CD4-positive, alpha-beta T cell treated with Interleukin-17A for 1 hour (primary cell): ENCODE data around the gene FBXO7.
A peak's percentile ranks its signal among the peaks of the same experiment; 100 is the strongest.
"Not testable (repeated sequence)": the region's sequence is repeated elsewhere in the genome, so short reads cannot be mapped to it uniquely, and the experiment has no call there.

Experiments used
- DNase-seq: peaks from one replicate; pipeline ENCODE4 v3.0.0-alpha.2; 2020

The FBXO7 gene

DNA sequence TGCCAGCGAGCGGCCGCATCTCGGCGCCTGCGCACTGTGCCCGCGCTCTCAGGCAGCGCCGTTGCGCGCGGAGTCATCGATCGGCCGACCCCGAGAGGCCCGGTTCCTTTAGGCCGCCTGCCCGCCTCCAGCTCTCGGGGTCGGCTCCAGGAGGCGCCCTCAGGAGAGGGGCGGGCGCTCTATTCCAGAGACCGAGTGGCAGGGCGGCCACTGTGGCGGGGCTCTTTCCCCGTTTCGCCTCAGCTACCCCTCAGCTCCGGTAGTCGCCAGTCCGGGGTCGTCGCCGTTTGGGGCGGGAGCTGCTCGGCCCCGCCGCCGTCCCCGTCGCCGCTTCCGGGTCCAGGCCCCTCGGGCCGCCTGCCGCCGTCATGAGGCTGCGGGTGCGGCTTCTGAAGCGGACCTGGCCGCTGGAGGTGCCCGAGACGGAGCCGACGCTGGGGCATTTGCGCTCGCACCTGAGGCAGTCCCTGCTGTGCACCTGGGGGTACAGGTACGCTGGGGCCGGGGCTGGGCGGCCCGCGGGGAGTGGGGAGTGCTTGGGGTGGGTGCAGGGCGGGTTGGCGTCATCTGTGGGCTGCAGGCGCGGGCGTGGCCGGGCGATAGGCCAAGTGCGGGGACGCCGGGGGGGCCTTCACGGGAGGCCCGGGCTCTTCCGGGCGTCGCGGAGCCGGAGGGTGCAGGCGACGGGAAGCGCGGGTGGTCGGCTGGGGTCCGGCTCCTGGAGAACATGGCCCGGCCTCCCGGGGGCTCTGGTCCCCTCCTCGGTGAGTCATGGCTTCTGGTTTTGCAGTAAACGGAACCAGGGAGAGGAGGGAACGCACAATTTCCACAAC is at the start of gene FBXO7:
FBXO7 (plus strand) TSS at position 177 of the 833 bp plus-strand sequence; CDS start at position 369, 192 bp downstream.
- peak; percentile 86 for DNase-seq

DNA sequence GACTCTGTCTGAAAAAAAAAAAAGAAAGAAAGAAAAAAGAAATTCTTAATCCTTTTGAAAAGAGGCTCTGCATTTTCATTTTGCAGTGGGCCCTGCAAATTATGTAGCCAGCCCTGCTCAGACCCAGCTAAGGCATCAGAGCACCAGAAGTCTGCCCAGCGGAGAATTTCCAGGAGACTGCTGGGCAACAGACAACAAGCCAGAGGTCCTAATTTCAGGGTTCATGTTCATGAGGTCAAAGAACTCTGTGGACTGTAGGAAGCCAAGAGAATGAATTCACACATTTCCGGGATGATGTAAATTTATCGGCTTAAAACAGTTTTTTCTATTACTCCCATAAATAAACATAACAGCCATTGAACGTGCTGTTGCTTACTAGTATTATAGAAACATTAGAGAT is 47.7 kb upstream of the FBXO7 start:
- no peak for DNase-seq

DNA sequence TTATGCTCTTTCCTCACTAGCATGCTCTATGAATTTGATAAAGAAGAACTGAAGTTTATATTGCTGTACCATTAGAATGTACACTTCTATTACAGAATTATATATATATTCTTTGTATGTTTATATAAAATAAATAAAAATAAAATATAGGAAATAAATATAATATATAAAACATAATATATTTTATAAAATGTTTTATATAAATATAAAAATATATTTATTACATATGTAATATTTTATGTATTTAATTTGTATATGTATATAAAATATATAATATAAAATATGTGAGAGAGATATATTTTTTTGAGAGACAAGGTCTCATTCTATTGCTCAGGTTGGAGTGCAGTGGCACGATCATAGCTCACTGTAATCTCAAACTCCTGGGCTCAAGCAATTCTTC is 44.3 kb upstream of the FBXO7 start:
- no peak for DNase-seq

DNA sequence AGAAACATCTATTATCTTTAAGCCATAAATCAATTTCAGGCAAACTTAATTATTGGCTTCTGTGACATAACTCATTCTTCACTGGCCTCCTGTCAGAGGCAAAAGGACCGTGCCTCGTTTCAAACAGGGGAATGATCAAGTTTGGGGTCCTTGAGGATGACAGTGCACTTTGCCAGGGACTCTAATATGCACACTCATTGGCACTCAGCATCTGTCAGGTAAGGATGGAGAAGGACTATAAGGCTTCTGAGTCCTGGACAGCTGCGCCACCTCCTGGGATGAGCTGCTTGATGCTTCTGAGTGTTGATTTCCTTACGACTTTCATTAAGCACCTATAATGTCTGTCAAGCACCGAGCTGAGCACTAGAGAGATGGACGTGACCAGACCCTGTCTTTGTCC is 30.5 kb upstream of the FBXO7 start:
- DNase-seq = peak; percentile 2

DNA sequence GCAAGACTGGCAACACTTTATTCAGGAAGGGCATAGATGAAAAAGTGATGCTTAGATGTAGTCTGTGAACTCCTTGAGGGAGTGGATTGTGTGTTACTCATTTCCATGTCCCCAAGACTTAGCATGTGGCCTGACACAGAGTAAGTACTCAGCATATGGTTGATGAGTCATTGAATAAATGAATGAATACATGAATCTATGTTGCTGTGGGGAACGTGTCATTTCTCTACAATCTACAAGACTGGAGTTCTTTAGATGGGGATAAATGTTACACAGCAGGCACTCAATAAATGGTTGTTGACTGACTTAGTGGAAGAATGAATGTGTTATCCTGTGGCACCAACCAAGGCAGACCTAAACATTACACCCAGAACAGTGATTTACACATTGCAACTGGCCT is 28.3 kb upstream of the FBXO7 start:
- no peak for DNase-seq

DNA sequence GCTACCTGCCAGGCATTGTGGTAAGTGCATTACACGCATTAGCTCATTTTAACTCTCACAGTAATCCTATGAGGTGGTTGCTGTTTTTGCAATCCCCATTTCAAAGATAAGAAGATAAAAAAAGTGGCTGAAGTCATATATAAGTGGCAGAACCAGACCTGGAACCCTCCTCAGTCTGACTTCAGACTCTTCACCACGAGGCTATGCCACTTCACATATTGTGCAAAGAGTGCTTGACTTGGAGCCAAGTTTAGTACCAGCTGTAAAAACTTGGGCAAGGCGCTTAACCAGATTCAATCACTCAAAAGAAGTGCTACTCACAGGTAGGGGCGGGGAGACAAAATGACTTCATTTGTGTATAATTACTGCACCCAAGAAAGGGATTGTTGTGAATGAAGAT is 25.6 kb upstream of the FBXO7 start:
- DNase-seq = no peak

DNA sequence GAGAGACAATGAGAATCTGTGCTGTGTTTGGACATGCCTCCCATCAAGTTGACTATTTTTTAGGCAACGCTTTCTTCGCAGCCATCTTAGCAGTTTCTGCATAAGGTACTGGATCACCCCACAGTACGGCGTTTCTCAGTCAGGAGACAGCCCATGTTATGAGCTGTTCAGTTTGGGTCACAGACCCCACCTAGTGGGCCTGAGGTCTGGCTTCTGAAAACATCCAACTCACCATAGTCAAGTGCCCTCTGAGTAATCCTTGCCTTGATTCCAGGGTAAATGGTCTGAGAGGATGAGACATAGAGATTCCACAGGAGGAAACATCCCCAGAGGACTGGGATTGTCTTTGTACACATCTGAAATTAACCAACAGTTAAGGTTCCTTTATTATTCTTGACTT is 17.6 kb upstream of the FBXO7 start:
- DNase-seq = no peak

DNA sequence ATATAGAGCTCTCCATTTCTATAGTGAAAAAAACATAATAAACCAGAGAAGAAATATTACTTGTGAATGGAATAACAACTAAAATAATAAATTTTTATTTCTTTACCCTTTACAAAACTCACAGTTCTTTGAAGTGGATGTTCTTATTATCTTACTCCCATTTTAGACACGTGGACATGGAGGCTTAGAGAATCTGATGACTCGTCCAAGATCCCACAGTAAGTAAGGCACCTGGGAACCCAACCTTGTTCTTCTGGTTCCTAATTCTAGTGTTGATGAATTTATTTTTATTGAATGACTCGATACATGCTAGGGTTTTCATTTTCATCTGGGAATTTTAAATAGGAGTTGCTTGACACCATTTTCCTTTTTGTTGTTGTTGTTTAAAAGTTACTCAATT is 12.2 kb upstream of the FBXO7 start:
- no peak for DNase-seq

DNA sequence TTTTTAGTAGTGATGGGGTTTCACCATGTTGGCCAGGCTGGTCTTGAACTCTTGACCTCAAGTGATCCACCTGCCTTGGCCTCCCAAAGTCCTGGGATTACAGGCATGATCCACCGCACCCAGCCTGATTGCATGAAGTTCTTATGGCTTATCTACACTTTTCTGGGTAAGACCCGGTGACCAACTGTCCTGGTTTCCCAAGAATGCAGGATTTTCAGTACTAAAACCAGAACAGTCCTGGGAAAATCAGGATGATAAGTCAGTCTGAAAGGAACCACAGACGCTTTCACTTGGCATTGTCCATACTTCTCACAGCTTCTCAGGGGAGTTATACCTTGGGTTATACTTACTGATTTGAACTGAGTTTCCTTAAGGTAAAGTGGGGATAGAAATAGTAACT is 8.9 kb upstream of the FBXO7 start:
- no peak for DNase-seq

DNA sequence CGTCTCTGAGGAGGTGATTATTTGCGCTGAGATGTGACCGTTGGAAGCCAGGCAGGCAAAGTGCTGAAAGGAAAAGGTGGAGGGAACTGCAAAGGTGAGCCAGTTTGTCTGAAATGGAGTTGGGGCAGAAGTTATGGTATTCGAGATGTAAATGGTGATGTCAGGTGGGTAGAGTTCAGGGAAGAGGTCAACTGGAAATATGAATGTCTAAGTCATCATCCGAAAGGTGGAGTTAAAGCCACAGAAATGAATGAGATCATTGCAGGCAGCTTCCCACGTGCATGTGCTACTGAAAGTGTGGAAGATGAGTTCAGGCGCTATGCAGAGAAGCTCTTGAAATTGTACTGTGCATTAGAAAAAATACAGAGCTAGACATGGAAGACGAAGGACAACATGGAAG is 8.1 kb upstream of the FBXO7 start:
- no peak for DNase-seq

DNA sequence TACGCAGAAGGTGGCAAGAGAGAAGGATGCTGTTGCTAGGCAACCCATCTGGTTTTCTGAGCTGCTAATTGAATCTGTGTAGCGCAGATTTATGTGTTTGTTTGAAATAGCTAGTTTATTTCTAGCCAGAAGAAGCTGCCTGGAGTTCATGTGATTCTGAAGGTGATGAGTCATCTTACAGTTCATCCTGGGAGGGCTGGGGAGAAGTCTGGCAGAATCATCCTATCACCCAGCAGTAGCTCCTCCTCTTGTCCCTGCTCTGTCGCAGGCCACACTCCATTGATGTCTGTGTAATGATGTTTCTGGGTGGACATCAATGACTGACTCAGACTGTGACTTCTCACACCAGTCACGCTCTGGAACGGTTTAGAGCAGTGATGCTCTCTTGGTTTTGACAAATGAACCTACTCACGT is 4.8 kb upstream of the FBXO7 start:
- DNase-seq = no peak

DNA sequence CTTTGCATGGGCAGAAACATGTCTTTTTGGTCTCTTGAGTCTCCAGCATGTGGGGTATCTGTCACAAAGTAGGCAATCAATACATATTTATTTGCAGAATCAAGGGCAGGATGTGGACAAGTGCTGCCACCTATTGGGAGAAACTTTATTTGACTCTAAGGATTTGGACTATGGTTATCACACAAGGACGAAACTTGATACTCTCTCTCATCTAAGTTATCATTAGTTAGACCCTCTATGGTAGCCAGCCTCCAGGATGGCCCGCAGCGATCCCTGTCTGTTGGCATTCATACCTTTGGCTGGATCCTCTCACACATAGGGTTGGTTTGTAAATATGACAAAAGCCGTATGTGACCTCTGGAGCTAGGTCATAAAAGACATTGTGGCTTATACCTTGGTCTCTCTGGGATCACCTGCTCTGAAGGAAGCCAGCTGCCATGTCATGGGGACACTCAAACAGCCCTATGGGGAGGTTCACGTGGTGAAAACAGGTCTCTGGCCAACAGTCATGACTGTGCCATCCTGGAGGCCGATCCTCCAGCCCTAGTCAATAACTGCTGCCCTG is 1.1 kb upstream of the FBXO7 start:
- peak; percentile 82 for DNase-seq

DNA sequence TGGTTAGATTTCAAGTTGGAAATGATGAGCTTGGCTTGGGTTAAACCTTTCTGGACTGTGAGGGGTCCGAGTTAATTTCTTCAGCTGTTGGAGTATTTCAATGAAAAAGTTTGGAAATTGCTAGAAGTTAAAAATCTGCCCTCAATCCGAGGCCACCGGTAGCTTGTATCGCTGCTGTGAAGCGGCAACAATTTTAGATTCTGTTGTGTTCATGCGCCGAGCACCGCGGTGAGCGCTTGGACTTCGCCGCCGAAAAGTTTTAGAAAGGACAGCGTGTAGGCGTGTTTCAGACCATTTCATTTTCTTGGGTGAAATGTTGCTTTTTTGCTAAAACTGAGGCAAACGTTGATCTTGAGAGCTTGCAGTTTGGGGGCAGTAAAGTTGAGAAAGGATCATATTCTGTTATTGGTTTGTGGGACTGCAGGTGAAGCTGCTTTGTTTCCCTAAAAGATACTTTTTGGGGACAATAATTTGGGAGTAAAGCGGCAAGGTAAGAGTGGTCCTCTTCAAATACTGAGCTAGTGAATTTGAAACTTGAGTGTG is 928 bp downstream of the FBXO7 start:
- peak; percentile 40 for DNase-seq

DNA sequence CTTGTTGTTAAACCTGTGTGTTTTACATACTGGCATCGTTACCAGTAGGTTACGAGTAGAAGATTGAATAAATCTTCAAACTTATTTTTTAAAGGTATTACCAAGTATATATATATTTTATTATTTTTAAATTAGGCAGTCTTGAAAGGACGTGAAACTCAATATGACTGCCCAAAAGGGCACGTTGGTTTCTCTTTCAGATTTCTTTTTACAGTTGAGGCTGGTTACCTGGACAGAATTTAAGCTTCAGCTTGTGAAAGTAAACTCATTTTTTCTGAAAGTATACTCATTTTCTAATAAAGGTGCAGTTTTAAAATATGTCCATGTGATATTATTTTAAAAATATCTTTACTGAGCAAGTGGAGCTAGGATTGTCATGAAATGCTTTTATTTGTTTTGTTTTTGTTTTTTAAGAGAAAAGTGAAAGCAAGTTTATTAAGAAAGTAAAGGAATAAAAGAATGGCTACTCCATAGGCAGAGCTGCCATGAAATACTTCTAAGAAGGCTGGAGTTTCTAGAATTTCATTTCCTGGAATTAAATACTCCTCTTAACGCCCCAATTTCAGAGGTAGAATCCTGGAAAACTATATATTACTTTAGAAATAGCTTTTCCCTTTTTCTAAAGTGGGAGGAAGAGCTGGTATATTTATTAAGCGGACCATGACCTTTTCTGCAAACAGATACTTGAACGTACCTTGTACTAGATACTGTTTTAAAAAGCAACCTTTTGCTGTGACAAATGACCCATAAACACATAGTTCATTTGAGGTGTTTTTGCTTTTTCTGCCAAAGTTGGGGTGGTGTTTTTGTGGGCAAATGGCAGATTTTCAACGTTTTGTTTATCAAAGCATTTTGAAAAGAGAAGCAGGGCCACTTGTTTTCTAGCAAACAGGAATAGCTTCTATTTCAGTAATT is 1.9 kb downstream of the FBXO7 start:
- DNase-seq = peak; percentile 26

DNA sequence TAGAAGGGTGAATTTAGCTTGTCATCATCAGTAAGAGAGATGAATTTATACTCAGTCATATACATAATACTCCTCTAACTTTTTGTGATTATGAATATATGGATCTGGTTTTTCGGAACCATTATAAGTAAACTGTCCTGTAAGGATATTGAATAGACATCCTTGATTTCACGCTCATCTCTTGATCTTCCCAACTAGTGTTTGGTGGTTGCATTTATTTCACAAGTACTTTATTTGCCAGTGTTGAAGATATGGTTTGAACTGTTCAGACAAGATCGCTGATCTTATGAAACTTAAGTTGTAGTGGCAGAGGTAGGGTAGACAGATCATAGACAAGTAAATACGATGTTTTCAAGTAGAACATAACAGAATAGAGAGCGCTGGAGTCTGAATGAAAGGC is 3.0 kb downstream of the FBXO7 start:
- no peak for DNase-seq

DNA sequence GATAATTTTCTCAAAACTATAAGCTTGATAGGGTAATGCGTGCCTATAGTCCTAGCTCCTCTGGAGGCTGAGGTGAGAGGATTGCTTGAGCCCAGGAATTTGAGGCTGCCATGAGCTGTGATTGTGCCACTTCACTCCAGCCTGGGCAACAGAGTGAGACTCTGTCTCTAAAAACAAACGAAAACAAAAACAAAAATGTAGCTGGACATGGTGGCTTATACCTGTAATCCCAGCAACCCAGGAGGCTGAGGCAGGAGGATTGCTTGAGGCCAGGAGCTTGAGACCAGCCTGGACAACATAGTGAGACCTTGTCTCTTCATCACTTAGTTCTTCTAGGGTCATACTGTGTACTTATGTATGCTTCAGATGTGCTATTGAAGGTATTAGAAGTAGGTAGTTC is 3.9 kb downstream of the FBXO7 start:
- DNase-seq = not testable (repeated sequence)

DNA sequence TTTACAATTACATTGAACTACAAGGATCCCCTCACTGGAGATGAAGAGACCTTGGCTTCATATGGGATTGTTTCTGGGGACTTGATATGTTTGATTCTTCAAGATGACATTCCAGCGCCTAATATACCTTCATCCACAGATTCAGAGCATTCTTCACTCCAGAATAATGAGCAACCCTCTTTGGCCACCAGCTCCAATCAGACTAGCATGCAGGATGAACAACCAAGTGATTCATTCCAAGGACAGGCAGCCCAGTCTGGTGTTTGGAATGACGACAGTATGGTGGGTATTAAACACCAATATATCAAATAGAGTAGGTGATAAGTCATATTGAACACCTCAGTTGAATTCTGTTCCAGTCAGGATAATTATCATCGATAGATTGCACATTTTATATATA is 4.4 kb downstream of the FBXO7 start:
- DNase-seq = no peak

DNA sequence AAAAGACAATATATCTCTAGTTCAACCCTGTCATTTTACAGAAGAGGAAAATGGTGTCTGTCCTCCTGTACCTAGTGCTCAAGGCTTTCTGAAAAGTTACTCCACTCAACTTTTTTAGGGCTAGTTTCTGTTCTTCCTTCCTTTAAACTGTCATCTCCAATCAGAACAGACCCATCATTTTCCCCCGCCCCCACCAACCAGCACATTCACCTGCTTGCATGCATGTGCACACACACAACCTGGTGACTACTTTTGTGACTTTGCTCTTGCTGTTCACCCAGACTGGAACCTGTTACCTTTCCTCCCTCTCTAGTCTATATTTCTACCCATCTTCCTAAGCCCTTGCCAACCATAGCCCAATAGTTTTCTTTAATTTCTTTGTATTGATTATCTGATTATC is 5.6 kb downstream of the FBXO7 start:
- no peak for DNase-seq

DNA sequence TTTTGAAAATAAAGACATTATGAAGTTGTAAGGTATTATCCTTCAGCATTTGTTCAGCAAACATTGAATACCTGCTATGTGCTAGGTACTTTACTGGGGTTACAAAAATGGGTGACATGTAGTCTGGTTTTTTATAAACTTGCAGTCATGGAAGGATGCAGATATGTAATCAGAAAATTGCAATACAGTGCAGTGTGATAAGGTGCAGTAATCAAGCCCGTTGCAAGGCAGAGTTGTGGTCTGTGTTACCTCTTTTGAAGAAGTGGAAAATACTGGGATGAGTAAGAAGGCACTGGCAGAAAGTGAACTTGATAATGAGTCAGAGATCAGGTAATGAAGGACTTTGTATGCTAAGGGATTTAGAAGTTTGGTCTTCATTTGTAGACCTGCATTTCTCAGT is 8.1 kb downstream of the FBXO7 start:
- no peak for DNase-seq

DNA sequence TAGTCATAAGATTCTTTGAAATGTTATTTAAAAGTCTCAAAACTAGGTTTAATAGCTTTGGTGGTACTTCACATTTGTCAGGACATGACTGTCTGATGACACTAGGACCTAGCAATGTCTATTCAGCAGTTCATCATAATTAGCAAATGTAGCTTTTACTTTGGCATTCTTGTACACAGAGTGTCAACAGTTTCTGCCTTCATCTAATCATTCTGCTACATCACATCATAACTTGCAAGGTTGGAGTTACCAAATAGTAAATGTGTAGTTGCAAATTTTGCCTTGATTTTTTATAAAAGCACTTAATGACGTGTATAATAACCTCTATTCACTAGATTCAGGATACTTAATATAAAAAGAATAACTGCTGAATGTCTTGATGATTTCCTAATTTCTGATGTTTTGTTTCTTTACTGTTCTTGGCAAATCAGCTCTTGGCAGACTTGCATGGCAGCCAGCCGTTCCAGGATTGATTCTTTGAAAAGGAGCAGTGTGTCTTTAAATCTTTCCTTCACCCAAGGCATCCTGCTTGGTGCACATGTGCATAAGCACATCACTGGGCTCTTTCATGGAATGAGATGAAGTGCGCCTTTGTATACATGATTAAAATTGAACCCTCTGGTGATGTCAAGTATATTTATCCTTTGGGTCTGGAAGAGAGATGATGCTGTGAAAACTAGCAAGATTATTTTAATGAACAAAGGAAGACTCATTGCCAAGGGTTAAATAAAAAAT is 12.2 kb downstream of the FBXO7 start:
- DNase-seq = no peak

DNA sequence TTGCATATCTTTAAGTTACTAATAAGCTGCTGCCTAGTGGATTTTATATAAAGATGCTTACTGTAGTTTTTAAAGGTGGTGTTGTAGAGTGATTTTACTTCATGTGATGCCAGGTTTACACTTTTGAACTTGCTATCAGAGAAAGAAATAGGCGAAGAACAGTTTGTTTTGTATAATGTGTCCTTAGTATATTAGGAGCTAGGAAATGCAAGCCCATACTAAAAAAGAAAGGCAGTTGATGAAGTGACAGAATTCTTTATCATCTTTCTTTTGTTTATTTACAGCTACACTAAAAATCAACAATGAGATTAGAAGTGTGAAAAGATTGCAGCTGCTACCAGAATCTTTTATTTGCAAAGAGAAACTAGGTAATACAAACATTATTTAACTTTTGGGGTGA is 12.8 kb downstream of the FBXO7 start:
- no peak for DNase-seq

DNA sequence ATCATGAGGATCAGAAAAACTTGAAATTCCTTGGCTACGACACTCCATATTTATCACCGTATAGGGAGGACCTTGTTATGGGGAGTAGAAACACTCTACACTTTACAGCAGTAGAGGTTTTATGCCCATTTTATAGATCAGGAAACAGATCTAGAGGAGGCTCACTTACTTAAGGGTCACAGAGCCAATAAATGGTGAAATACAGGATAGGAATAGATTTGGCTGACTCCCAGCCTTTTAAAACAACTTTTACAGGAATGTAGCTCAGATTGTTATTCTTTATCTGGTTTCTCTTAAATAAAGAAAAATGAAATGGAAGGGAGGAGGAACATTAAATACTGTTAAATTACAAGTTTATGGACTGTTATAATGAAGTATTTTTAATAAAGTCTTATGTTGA is 14.8 kb downstream of the FBXO7 start:
- no peak for DNase-seq

DNA sequence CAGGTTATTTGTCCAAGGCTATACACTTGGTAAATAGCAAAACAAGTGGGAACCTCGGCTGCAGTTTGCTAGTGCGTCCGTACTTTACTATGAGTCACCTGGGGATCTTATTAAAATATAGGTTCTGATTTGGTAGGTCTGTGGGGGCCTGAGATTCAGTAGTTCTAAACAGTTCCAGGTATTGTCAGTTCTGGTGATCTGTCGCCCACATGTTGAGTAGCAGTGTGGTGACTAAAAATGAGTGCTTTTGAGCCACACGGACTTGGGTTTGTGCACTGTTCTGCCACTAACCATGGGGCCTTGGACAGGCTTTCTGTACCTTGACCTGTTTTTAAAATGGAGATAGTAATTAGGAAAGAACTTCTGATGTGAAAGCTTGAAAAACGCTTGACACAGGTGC is 15.7 kb downstream of the FBXO7 start:
- no peak for DNase-seq
